Inflammatory macrophage treated with lipopolysaccharide for 4 hours (primary cell): ENCODE results near the gene MVP.
A peak's percentile ranks its signal among the peaks of the same experiment; 100 is the strongest.
"Not testable (repeated sequence)": the region's sequence is repeated elsewhere in the genome, so short reads cannot be mapped to it uniquely, and the experiment has no call there.

Source experiments
- DNase-seq: peaks from one replicate; pipeline ENCODE4 v3.0.0-alpha.2; 2020

The MVP gene

DNA sequence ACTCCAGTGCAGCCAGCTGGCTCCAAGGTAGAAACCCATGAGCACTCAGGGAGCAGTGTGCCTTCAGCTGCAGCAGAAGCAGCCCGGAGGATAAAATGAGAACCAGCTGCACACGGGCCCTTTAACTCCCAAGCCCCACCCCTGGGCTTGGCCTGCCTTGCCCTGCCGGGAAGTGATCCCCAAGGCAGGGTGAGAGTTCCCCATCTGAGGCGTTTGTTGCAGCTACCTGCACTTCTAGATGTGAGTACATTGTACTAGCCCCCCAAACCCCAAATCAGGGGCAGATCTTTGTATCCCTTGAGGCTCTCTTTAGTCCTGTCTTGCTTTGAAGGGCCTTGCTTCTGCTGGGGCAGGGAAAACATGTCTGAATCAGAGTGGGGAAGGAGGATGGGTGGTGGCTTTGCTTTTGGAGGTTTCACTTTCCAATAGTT lies at the start of gene MVP:
Gene MVP (plus strand): TSS at position 192 of the 431 bp plus-strand sequence. CDS start 10,088 bp downstream, outside the sequence.
- peak; percentile 80 for DNase-seq

DNA sequence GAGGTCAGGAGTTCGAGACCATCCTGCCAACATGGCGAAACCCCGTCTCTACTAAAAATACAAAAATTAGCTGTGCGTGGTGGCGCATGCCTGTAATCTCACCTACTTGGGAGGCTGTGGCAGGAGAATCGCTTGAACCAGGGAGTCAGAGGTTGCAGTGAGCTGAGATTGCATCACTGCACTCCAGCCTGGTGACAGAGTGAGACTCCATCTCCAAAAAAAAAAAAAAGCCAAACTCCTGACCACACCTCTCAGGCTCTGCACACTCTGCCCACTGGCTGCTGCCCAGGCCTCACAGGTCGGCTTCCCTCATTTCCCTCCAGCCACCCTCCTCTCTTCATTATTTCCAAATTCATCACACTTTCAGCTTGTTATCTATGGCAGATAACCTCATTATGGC lies 47.9 kb upstream of the MVP start:
- not testable (repeated sequence) for DNase-seq

DNA sequence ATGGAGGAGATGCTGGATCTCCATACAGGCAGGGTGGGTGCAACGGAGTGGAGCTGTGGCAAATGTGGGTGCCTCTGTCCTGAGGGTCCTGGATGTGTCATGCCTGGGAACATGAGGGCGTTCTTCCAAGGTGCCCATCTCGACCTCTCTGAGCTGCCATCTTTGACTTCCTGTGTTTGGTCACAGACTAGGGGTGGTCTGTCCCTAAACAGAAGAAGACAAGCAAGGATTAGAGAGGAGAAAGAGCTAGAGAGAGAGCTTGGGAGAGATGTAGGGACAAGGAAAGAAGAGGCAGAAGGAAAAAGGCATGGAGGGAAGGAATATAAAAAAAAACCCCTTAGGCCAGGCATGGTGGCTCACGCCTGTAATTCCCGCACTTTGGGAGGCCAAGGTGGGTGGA lies 45.5 kb upstream of the MVP start:
- no peak for DNase-seq

DNA sequence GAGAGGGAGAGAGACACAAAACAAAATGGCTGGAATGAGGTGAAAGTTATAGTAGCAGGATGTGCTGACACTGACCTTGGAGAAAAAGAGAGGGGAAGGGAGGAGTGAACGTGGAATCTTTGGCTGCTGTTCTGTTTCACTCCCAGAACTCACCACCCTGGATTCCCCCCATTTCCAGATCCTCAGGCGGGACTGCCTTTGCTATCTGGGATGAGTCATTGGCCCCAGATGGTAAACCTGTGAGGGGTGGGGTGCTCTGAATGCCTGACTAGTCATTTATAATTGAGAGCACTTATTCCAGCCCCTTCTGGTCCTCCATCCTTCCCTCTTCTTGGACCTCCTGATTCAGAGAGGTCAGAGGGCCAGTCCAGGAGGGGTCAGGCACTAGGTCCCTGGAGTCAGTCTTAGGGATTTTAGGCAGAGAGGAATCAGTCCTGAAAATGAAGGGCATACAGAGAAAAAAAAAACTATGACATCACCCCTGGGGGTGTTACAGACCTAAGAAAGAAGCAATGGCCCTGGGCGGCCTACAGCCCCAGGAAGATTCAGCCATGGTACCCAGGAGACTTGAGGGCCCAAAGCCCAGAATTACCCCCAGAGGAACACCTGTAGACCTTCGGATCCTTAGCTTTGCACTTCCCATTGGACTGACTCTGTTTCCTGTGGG lies 44.4 kb upstream of the MVP start:
- DNase-seq = no peak

DNA sequence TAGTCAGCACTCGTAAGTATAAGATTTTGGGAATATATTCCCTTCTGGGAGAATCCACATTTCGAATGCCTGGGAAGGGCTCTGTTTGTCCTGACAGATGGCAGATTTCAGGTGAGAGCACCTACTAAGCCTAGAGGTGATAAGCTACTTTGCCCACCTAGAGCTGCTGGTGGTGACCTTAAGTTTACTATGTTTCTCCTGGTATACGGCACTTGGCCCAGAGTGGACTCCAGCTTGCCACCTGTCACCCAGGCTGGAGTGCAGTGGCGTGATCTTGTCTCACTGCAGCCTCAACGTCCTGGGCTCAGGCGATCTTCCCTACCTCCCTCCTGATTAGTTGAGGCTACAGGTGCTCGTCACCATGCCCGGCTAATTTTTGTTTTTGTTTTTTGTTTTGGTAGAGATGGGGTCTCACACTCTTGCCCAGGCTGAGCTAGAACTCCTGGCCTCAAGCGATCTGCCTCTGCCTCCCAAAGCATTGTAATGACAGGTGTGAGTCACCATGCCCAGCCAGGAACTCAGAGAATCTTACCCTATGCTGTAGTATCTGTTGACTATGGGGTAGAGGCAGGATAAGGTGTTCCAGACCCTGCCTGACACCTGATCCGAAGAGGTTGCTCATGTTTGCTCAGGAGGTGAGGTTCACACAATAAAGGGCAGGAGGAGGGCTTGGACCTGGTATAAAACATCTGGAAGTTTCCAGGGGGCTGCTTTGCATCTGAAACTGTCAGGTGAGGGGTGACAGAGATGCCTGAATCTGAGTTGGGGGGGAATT lies 42.5 kb upstream of the MVP start, which contains the start of gene ZG16:
Gene ZG16 (plus strand): TSS at position 681 of the 775 bp plus-strand sequence. CDS start 1,011 bp downstream, outside the sequence.
- no peak for DNase-seq

DNA sequence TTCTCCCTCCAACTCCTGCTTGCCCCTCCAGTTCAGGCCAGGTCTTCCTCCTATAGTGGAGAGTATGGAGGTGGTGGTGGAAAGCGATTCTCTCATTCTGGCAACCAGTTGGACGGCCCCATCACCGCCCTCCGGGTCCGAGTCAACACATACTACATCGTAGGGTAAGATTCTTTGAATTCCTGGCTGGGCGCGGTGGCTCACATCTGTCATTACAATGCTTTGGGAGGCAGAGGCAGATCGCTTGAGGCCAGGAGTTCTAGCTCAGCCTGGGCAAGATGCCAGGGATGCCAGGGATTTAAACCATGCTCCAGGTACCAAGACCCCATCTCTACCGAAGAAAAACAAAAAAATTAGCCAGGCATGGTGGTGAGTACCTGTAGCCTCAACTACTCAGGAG lies 40.8 kb upstream of the MVP start:
- DNase-seq = no peak

DNA sequence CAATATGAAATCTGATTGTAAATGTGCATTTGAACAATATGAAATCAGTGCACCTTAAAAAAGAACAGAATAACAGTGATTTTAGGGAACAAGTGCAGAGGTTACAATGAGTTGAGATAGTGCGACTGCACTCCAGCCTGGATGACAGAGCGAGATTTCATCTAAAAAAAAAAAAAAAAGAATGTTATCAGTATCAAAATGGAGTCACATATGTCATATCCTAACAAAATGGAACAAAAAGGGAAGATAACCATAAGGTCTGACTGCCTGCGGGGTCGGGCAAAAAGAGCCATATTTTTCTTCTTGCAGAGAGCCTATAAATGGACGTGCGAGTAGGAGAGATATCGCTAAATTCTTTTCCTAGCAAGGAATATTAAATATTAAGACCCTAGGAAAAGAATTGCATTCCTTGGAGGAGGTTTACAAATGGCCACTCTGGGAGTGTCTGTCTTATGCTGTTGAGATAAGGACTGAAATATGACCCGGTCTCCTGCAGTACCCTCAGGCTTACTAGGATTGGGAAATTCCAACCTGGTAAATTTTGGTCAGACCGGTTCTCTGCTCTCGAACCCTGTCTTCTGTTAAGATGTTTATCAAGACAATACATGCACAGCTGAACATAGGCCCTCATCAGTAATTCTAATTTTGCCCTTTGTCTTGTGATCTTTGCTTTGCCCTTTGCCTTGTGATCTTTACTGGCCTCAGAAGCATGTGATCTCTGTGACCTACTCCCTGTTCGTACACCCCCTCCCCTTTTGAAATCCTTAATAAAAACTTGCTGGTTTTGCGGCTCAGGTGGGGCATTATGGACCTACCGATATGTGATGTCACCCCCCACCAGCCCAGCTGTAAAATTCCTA lies 36.9 kb upstream of the MVP start:
- not testable (repeated sequence) for DNase-seq

DNA sequence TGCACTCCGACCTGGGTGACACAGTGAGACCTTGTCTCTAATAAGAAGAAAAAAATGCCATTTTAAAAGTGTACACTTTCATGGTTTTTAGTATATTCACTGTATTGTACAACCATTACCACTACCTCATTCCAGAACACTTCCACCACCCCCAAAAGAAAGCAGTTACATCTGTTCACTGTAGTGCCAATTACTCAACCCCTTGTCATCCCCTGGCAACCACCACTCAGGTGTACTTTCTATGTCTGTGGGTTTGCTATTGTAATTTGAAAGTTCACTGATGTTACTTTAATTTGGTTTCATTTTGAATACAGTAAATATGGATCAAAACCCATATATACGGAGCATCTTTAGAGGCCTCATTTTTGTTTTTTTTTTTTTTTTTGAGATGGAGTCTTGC lies 36.1 kb upstream of the MVP start:
- DNase-seq = no peak

DNA sequence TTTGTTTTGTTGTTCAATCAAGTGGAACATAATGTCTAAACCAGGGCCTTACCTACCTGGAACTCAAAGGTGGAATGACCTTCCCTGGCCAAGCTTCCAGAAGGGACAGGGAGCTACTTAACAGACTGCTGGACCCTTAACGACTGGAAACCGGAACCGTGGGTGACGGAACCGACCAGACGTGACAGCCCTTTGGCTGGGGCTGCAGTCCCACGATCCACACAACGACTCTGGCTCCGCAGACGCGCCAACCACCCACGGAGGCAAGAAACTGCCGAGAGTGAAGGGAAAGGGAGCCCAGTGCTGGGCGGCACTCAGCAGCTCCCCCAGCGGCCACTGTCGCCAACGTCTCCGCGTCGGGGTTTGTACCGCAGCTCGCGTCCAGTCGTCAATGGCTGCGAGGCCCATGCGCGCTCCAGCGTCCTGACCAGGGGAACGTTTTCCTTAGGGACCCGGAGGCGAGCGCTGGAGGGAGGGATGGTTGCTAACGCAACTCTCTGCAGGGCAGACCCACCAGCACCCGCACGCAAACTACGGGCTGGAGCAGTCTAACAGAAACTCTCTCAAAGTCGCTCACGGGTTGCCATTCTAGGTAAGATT lies 35.3 kb upstream of the MVP start:
- DNase-seq = peak; percentile 73

DNA sequence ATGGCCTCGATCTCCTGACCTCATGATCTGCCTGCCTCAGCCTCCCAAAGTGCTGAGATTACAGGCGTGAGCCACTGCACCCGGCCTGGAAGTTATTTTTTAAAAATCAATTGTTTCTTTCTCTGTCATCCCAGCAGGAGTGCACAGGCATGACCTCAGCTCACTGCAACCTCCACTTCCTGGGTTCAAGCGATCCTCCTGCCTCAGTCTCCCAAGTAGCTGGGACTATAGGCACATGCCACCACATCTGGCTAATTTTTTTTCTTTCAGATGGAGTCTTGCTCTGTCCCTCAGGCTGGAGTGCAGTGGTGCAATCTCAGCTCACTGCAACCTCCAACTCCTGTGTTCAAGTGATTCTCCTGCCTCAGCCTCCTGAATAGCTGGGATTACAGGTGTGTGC lies 33.1 kb upstream of the MVP start:
- not testable (repeated sequence) for DNase-seq

DNA sequence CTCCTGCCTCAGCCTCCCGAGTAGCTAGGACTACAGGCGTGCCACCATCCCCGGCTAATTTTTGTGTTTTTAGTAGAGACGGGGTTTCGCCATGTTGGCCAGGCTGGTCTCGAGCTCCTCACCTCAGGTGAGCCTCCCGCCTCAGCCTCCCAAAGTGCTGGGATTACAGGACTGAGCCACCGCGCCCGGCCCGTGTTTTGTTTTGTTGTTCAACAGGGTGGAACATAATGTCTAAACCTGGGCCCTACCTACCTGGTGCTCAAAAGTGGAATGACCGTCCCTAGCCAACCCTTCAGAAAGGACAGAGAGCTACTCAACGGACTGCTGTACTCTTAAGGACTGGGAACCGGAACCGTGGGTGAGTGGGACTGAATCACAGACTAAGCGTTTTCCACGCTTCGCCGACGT lies 30.5 kb upstream of the MVP start:
- DNase-seq = no peak

DNA sequence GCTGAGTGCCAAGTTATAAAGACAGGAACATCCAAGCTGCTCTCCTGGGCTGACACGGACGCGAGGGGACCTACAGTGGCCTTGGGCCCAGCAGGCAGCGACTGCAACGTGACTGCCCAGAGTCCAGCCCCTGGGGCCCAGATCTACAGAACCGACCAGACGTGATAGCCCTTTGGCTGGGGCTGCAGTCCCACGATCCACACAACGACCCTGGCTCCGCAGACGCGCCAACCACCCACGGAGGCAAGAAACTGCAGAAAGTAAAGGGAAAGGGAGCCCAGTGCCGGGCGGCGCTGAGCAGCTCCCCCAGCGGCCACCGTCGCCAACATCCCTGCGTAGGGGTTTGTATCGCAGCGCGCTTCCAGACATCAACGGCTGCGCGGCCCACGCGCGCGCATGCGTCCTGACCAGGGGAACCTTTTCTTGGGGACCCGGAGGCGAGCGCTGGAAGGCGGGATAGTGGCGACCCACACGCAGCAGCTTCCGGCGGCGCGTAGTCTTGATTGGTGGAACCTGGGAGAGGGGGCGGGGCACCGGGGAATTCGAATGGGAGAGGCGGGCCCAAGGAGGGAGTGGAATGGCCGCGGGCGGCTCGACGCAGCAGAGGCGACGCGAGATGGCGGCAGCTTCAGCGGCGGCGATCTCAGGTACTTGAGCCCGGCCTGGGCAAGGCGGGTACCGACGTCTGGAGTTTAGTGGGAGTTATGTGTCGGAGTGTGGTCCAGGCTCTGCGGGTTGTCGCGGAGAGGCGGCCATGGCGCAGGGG lies 29.9 kb upstream of the MVP start, which contains the start of gene KIF22:
Gene KIF22 (plus strand): TSS at position 569 of the 766 bp plus-strand sequence. CDS start 9 bp downstream, at position 578.
- DNase-seq = peak; percentile 100

DNA sequence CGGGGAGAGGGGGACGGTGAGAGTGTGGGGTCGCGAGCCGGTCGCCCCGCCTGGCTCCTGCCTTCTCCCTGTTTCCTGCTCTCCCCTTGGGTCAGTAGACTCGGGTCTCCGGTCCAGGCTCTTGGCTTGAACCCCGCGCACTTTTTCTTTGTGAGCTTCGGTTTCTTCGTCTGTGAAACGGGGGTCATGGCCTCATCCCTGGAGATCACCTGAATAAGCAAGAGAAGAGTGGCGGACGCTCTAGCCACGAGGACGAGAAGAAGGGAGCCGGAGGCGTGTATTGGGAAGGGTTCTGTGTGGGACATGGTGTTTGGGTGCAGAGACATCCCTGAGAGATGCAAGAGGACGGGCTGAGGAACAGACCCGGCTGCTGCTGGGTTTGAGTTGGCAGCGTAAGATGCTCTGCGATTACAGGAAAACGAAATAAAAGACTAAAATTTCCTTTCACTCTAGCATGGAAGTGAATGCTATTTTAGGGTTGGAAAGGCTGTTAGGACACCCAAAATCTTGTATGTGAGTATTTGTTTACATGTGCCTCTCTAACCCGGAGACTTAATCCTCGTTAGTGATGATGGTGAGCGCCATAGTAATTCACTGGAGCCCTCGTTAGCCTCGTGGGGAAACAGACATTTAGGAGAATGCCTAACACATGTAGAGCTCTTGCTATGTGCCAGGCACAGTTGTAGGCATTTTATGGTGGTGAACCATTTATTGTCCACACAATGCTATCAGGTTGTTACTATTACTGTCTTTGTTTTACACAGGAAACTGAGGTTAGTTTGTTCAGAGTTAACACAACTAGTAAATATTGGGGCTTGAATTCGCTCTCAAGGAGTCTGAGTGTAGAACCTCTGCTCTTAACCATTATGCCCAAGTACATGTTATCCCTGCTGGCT lies 29.1 kb upstream of the MVP start:
- no peak for DNase-seq

DNA sequence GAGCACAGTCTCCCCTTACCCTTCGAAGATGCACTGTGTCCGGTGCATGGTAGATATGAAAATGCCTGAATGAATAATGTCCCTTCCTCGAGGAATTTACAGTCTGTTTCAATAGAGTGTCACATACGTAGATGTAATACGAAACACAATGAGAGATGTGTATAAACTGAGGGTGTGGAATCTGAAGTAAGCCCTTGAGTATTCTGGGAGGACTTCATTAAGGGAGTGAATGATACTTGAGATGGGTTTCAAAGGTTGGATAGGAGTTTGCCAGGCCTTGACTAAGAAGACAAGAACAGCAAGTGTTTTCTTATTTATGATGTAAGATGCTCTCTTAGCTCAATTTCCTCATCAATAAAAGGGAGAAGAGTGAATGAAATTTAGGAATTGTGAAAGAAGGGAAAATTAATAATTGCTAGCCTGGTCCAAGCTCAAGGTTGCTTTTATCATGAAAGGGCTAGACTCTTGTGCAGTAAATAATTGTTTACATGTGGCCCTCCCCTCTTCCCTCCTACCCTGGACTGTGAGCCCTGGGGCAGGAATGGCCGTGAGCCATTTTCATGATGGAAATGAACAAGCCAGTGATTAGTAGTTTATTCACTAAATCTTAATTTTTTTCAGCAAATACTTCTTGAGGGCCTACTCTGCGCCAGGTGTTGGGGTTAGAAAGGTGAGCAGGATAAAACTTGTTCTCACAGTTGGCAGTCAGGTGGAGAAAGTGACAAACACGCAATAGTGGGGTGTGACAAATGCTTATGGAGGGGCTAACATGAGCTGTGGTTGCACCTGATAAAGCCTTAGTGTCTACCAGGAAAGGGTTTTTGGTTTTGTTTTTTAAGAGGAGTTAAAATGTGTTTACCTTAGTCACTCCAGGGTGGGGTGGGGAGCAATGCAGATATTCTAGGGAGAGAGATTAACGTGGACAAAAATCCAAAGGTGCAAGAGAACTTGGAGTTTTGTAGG lies 28.1 kb upstream of the MVP start:
- DNase-seq = no peak

DNA sequence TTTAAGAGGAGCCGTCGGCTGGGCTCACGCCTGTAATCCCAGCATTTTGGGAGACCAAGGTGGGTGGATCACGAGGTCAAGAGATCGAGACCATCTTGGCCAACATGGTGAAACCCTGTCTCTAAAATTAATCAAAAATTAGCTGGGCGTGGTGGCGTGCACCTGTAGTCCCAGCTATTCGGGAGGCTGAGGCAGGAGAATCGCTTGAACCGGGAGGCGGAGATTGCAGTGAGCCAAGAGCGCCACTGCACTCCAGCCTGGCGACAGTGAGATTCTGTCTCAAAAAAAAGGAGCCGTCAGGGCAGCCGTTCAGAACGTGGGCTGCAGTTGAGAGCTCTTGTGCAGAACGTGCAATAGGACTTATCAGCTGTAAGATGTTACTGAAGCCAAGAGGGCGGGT lies 27.1 kb upstream of the MVP start:
- DNase-seq = not testable (repeated sequence)

DNA sequence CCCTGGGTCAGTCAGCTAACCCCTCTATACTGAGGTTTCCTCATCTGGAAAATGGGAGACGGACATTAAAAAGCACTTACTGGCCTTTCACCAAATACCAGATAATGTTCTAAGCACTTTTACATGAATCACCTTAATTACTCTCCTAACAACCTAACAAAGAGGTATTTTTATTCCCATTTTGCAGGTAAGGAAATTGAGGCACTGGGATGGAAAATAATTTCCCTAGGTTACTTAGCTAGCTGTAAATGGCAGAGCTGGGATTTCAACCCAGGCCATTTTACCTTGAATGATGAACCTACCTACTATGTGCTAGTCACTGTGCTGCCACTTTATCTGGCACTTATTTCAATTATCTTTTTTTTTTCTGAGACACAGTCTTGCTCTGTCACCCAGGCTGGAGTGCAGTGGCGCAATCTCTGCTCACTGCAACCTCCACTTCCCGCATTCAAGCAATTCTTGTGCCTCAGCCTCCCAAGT lies 26.0 kb upstream of the MVP start:
- no peak for DNase-seq

DNA sequence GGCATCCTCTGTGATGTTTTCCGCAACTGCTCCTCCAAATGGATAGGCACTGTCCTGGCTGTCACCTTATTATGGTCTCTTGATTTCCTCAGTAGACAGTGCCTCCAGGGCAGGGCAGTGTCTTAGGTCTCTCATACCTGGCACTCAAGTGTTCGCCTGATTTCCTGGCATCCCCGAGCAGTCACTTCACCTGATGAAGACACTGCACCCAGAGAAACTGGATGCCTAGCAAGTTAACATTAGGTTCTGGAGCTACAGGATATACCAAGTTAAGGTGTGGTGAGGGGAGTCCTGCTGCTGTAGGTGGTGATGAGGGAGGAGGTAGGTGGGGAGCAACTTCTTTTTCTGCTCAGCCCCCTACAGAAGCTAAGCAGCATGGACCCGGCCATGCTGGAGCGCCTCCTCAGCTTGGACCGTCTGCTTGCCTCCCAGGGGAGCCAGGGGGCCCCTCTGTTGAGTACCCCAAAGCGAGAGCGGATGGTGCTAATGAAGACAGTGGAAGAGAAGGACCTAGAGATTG lies 17.8 kb upstream of the MVP start:
- DNase-seq = no peak

DNA sequence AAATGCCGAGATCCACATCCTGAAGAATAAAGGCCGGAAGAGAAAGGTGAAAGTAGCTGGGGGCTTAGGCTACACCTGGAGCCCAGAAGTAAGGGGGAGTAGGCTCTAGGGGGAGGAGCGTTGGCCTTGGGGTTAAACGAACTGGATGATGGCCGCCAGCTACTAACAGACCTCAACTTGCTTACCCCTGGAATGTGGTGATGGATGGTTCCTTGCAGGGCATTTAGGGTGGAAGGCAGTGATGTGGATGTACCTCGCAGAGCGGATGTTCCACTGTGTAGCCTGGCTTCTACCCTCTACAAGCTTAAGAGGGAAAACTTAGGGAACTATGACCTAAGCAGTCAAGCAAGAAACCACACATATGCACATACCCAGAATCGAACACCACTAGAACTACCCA lies 16.2 kb upstream of the MVP start:
- DNase-seq = no peak
